BLaER1 (cell line): ENCODE measurements around the gene LAMB4.

Source experiments
- H3K27ac ChIP-seq: shearing (Covaris generic); formaldehyde crosslinking; 2 replicates; pipeline ENCODE4 v1.8.1; 2022
- H3K27me3 ChIP-seq: shearing (Covaris generic); formaldehyde crosslinking; 2 replicates; pipeline ENCODE4 v1.8.1; 2022
- H3K36me3 ChIP-seq: shearing (Covaris generic); formaldehyde crosslinking; 2 replicates; pipeline ENCODE4 v1.8.1; 2022
- H3K4me1 ChIP-seq: shearing (Covaris generic); formaldehyde crosslinking; 2 replicates; pipeline ENCODE4 v1.8.1; 2022
- H3K4me2 ChIP-seq: shearing (Covaris generic); formaldehyde crosslinking; 2 replicates; pipeline ENCODE4 v1.8.1; 2022
- H3K4me3 ChIP-seq: shearing (Covaris generic); formaldehyde crosslinking; 2 replicates; pipeline ENCODE4 v1.8.1; 2022
- H3K9ac ChIP-seq: shearing (Covaris generic); formaldehyde crosslinking; 2 replicates; pipeline ENCODE4 v1.8.1; 2022
- H3K9me3 ChIP-seq: shearing (Covaris generic); formaldehyde crosslinking; 2 replicates; pipeline ENCODE4 v1.8.1; 2022
- H4K20me1 ChIP-seq: shearing (Covaris generic); formaldehyde crosslinking; 2 replicates; pipeline ENCODE4 v1.8.1; 2022
- Cebpa-rat ChIP-seq: shearing (Covaris generic); IDR thresholded peaks from 2 replicates; pipeline ENCODE4 v1.8.1; 2022

Gene LAMB4

GRCh38 chr7:108132551-108133265, 2.5 kb upstream of the LAMB4 start:
- Histone ChIP-seq H3K36me3 (no peaks in the 10 kb centered on the region), H3K27ac (no peak overlapping the region), H3K9me3 (no peaks in the 10 kb centered on the region), H4K20me1 (no peaks in the 10 kb centered on the region), H3K4me1 (peaks cover 21% of the 10 kb centered on the region), H3K9ac (no peak overlapping the region), H3K4me2 (no peak overlapping the region), H3K27me3 (no peaks in the 10 kb centered on the region), H3K4me3 (no peak overlapping the region)
- no peak for TF ChIP-seq Cebpa-rat

GRCh38 chr7:108129018-108129965, 869 bp downstream of the LAMB4 start:
- Histone ChIP-seq H3K27me3 (no peaks in the 10 kb centered on the region), H3K4me3 (no peak overlapping the region), H3K4me1 (no peaks in the 10 kb centered on the region), H3K36me3 (no peaks in the 10 kb centered on the region), H3K9me3 (no peaks in the 10 kb centered on the region), H4K20me1 (no peaks in the 10 kb centered on the region), H3K4me2 (no peak overlapping the region), H3K27ac (no peak overlapping the region), H3K9ac (no peak overlapping the region)
- TF ChIP-seq Cebpa-rat = no peak

- Histone ChIP-seq H3K27me3 (no peaks in the 10 kb centered on the region), H3K4me3 (no peak overlapping the region), H3K27ac (no peak overlapping the region), H3K4me1 (no peaks in the 10 kb centered on the region), H3K9me3 (no peaks in the 10 kb centered on the region), H3K9ac (no peak overlapping the region), H3K36me3 (no peaks in the 10 kb centered on the region), H3K4me2 (no peak overlapping the region), H4K20me1 (no peaks in the 10 kb centered on the region)
- no peak for TF ChIP-seq Cebpa-rat
These were observed 1.6 kb downstream of the LAMB4 start for GRCh38 chr7:108128514-108128913.

GRCh38 chr7:108127461-108127860, 2.7 kb downstream of the LAMB4 start:
- Histone ChIP-seq H3K4me3 (no peak overlapping the region), H3K36me3 (no peaks in the 10 kb centered on the region), H3K27me3 (no peaks in the 10 kb centered on the region), H3K9ac (no peak overlapping the region), H3K4me2 (no peak overlapping the region), H3K27ac (no peak overlapping the region), H3K4me1 (no peaks in the 10 kb centered on the region), H4K20me1 (no peaks in the 10 kb centered on the region), H3K9me3 (no peaks in the 10 kb centered on the region)
- no peak for TF ChIP-seq Cebpa-rat

GRCh38 chr7:108124820-108125219, 5.3 kb downstream of the LAMB4 start:
- Histone ChIP-seq H3K4me1 (no peaks in the 10 kb centered on the region), H3K36me3 (no peaks in the 10 kb centered on the region), H3K4me3 (no peak overlapping the region), H3K9me3 (no peaks in the 10 kb centered on the region), H3K9ac (no peak overlapping the region), H3K27ac (no peak overlapping the region), H4K20me1 (no peaks in the 10 kb centered on the region), H3K27me3 (no peaks in the 10 kb centered on the region), H3K4me2 (no peak overlapping the region)
- TF ChIP-seq Cebpa-rat = no peak

- Histone ChIP-seq H4K20me1 (no peaks in the 10 kb centered on the region), H3K4me1 (0 out of 2 replicates have a peak, but pooled peaks cover 6% of the 10 kb centered on the region), H3K9me3 (no peaks in the 10 kb centered on the region), H3K4me2 (no peak overlapping the region), H3K27me3 (no peaks in the 10 kb centered on the region), H3K9ac (no peak overlapping the region), H3K4me3 (no peak overlapping the region), H3K27ac (no peak overlapping the region), H3K36me3 (no peaks in the 10 kb centered on the region)
- TF ChIP-seq Cebpa-rat = no peak
These were observed 8.0 kb downstream of the LAMB4 start for GRCh38 chr7:108122181-108122580.

- Histone ChIP-seq H3K27me3 (no peaks in the 10 kb centered on the region), H3K9ac (no peak overlapping the region), H3K36me3 (no peaks in the 10 kb centered on the region), H3K4me2 (no peak overlapping the region), H3K27ac (no peak overlapping the region), H3K4me1 (0 out of 2 replicates have a peak, but pooled peaks cover 6% of the 10 kb centered on the region), H4K20me1 (no peaks in the 10 kb centered on the region), H3K4me3 (no peak overlapping the region), H3K9me3 (no peaks in the 10 kb centered on the region)
- TF ChIP-seq Cebpa-rat = no peak
These were observed 9.2 kb downstream of the LAMB4 start for GRCh38 chr7:108120933-108121332.

- H3K4me3 ChIP-seq = no peak overlapping the region
- no peak for TF ChIP-seq Cebpa-rat
- no peaks in the 10 kb centered on the region for H3K27me3 ChIP-seq
- H3K36me3 ChIP-seq = no peaks in the 10 kb centered on the region
- H4K20me1 ChIP-seq = no peaks in the 10 kb centered on the region
- H3K4me2 ChIP-seq = no peak overlapping the region
- H3K4me1 ChIP-seq = 0 out of 2 replicates have a peak, but pooled peaks cover 6% of the 10 kb centered on the region
- no peak overlapping the region for H3K27ac ChIP-seq
- no peak overlapping the region for H3K9ac ChIP-seq
- H3K9me3 ChIP-seq = no peaks in the 10 kb centered on the region
These were observed 10.0 kb downstream of the LAMB4 start for GRCh38 chr7:108120196-108120595.

GRCh38 chr7:108118959-108119358, 11.2 kb downstream of the LAMB4 start:
- H3K27ac ChIP-seq = no peak overlapping the region
- H3K4me2 ChIP-seq = no peak overlapping the region
- no peak for TF ChIP-seq Cebpa-rat
- no peak overlapping the region for H3K9ac ChIP-seq
- H4K20me1 ChIP-seq = no peaks in the 10 kb centered on the region
- no peaks in the 10 kb centered on the region for H3K27me3 ChIP-seq
- H3K9me3 ChIP-seq = no peaks in the 10 kb centered on the region
- no peak overlapping the region for H3K4me3 ChIP-seq
- no peaks in the 10 kb centered on the region for H3K36me3 ChIP-seq
- H3K4me1 ChIP-seq = 0 out of 2 replicates have a peak, but pooled peaks cover 6% of the 10 kb centered on the region

- Histone ChIP-seq H3K4me3 (no peak overlapping the region), H4K20me1 (no peaks in the 10 kb centered on the region), H3K4me2 (no peak overlapping the region), H3K9ac (no peak overlapping the region), H3K4me1 (0 out of 2 replicates have a peak, but pooled peaks cover 5% of the 10 kb centered on the region), H3K27ac (no peak overlapping the region), H3K9me3 (no peaks in the 10 kb centered on the region), H3K36me3 (no peaks in the 10 kb centered on the region), H3K27me3 (no peaks in the 10 kb centered on the region)
- TF ChIP-seq Cebpa-rat = no peak
These were observed 15.9 kb downstream of the LAMB4 start for GRCh38 chr7:108114117-108114841.
